OCI-LY7 (cell line): ENCODE results near the gene SIGLEC12.

Experiments used
- EZH2phosphoT487 ChIP-seq: fragments of 200-600 bp; sonication (generic); IDR thresholded peaks from 2 replicates; pipeline ENCODE4 v1.6.1; 2018; ENCODE audit warnings: low read depth, borderline replicate concordance, mild to moderate bottlenecking, mixed run types, antibody characterized with exemption, low read length, moderate library complexity, mixed read lengths
- TF ChIP-seq, protein P1 (sequence below): fragments of 200-600 bp; sonication (generic); conservative IDR thresholded peaks from 2 replicates; pipeline ENCODE4 v1.5.1; 2014; ENCODE audit warnings: mild to moderate bottlenecking, antibody characterized with exemption, low read length, moderate library complexity, mixed read lengths

DNA sequence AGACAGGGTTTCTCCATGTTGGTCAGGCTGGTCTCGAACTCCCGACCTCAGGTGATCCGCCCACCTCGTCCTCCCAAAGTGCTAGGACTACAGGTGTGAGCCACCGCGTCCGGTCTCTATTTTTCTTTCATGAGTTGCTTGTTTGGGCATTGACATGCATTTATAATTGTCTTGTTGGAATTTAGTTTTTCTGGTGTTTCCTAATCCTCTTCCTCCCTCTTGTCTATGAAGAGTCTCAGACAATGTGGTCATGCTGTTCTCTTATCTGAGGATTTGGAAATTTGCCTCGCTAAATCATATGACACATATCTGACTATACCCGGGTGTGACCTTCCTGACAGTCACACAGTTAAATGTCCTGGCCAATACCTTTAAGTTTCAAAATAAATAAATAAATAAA, 30.6 kb downstream of the SIGLEC12 start:
- TF ChIP-seq, protein P1, sequence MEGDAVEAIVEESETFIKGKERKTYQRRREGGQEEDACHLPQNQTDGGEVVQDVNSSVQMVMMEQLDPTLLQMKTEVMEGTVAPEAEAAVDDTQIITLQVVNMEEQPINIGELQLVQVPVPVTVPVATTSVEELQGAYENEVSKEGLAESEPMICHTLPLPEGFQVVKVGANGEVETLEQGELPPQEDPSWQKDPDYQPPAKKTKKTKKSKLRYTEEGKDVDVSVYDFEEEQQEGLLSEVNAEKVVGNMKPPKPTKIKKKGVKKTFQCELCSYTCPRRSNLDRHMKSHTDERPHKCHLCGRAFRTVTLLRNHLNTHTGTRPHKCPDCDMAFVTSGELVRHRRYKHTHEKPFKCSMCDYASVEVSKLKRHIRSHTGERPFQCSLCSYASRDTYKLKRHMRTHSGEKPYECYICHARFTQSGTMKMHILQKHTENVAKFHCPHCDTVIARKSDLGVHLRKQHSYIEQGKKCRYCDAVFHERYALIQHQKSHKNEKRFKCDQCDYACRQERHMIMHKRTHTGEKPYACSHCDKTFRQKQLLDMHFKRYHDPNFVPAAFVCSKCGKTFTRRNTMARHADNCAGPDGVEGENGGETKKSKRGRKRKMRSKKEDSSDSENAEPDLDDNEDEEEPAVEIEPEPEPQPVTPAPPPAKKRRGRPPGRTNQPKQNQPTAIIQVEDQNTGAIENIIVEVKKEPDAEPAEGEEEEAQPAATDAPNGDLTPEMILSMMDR, result no peak
- TF ChIP-seq EZH2phosphoT487, result no peak
